GM23338 (cell line): Measurements from ENCODE around the gene WNK1. TPM values are rescaled to one million over a fixed set of nuclear protein-coding genes. Genes with fewer than 3 reads are reported as not detected.

Experiments
- ATAC-seq: fragments of 200-7000 bp; cut with Tn5 transposase; 3 replicates; pipeline ENCODE4 v1.9.1; 2020
- DNase-seq: peaks from one replicate; pipeline ENCODE4 v3.0.0-alpha.2; 2015; ENCODE audit warnings: low spot score
- H2AFZ ChIP-seq: fragments of 200-600 bp; sonication (generic); 2 replicates; pipeline ENCODE4 v1.8.0; 2016; ENCODE audit warnings: antibody characterized with exemption, mild to moderate bottlenecking, moderate library complexity
- H3F3A ChIP-seq: fragments of 200-600 bp; sonication (generic); replicated peaks from 2 replicates; pipeline ENCODE4 v1.8.0; 2017; ENCODE audit warnings: antibody characterized with exemption, mixed run types, low read depth
- H3K27ac ChIP-seq: fragments of 200-600 bp; sonication (generic); 2 replicates; pipeline ENCODE4 v1.6.1; 2016; ENCODE audit warnings: low read depth
- H3K27me3 ChIP-seq: fragments of 200-600 bp; sonication (generic); 2 replicates; pipeline ENCODE4 v1.8.0; 2016; ENCODE audit warnings: mild to moderate bottlenecking, mixed run types, moderate library complexity; ENCODE audit not compliant: insufficient read depth
- H3K36me3 ChIP-seq: fragments of 200-600 bp; sonication (generic); 2 replicates; pipeline ENCODE4 v1.8.0; 2016; ENCODE audit warnings: mild to moderate bottlenecking; ENCODE audit not compliant: insufficient read depth
- H3K4me1 ChIP-seq: fragments of 200-600 bp; sonication (generic); 2 replicates; pipeline ENCODE4 v1.8.0; 2016; ENCODE audit warnings: mild to moderate bottlenecking, moderate library complexity; ENCODE audit not compliant: insufficient read depth
- H3K4me2 ChIP-seq: fragments of 200-600 bp; sonication (generic); 2 replicates; pipeline ENCODE4 v1.7.1; 2017; ENCODE audit warnings: mixed run types
- H3K4me3 ChIP-seq: fragments of 200-600 bp; sonication (generic); 2 replicates; pipeline ENCODE4 v1.6.1; 2016; ENCODE audit warnings: mixed run types
- H3K79me2 ChIP-seq: fragments of 200-600 bp; sonication (generic); replicated peaks from 2 replicates; pipeline ENCODE4 v1.8.0; 2017; ENCODE audit warnings: mild to moderate bottlenecking; ENCODE audit not compliant: insufficient read depth
- H3K9me2 ChIP-seq: fragments of 200-600 bp; sonication (generic); 2 replicates; pipeline ENCODE4 v1.8.0; 2017; ENCODE audit not compliant: insufficient read depth
- H4K20me1 ChIP-seq: fragments of 200-600 bp; sonication (generic); replicated peaks from 2 replicates; pipeline ENCODE4 v1.8.0; 2017; ENCODE audit warnings: mild to moderate bottlenecking; ENCODE audit not compliant: insufficient read depth
- H3K27ac Mint-ChIP-seq: 2 replicates; pipeline ENCODE4 v1.8.0; 2020; ENCODE audit warnings: inconsistent platforms, mild to moderate bottlenecking, moderate library complexity, mixed read lengths
- H3K27me3 Mint-ChIP-seq: 3 replicates; pipeline ENCODE4 v1.8.0; 2022; ENCODE audit warnings: low read depth, mild to moderate bottlenecking, moderate library complexity, mixed read lengths, inconsistent platforms; ENCODE audit not compliant: insufficient read depth, poor library complexity
- H3K36me3 Mint-ChIP-seq: 3 replicates; pipeline ENCODE4 v1.8.0; 2021; ENCODE audit warnings: low read depth, mild to moderate bottlenecking, inconsistent platforms, moderate library complexity, mixed read lengths
- H3K4me1 Mint-ChIP-seq: 3 replicates; pipeline ENCODE4 v1.8.0; 2020; ENCODE audit warnings: mild to moderate bottlenecking, inconsistent platforms, mixed read lengths
- H3K4me3 Mint-ChIP-seq: 3 replicates; pipeline ENCODE4 v1.8.0; 2021; ENCODE audit warnings: moderate library complexity, mild to moderate bottlenecking, inconsistent platforms, mixed read lengths
- H3K9me3 Mint-ChIP-seq: 3 replicates; pipeline ENCODE4 v1.8.0; 2020; ENCODE audit warnings: moderate library complexity, mild to moderate bottlenecking, inconsistent platforms, mixed read lengths
- CREB1 ChIP-seq: fragments of 250-450 bp; sonication (Bioruptor Pico); IDR thresholded peaks from 2 replicates; pipeline ENCODE4 v1.5.0; 2020; ENCODE audit warnings: low read depth, mild to moderate bottlenecking, moderate library complexity
- CTCF ChIP-seq, 2 experiments: fragments of 200-600 bp in 1 of 2; sonication (generic) in 1 of 2; conservative IDR thresholded peaks; 2 replicates each; pipeline versions ENCODE4 v1.5.1 to v1.6.1; 2016 to 2017; ENCODE audit warnings: antibody characterized with exemption in 2 of 2, low read depth in 2 of 2, mild to moderate bottlenecking in 2 of 2, moderate library complexity in 1 of 2
- EZH2 ChIP-seq: fragments of 200-600 bp; sonication (generic); IDR thresholded peaks from one replicate; pipeline ENCODE4 v1.8.0; 2017; ENCODE audit warnings: antibody characterized with exemption, mild to moderate bottlenecking, low read depth; ENCODE audit not compliant: unreplicated experiment
- EZH2phosphoT487 ChIP-seq: fragments of 200-600 bp; sonication (generic); IDR thresholded peaks from one replicate; pipeline ENCODE4 v1.8.1; 2018; ENCODE audit warnings: antibody characterized with exemption; ENCODE audit not compliant: unreplicated experiment
- JUNB ChIP-seq: IDR thresholded peaks from one replicate; pipeline ENCODE4 v1.6.1; 2016; ENCODE audit warnings: antibody characterized with exemption; ENCODE audit not compliant: unreplicated experiment
- NANOG ChIP-seq: IDR thresholded peaks from 2 replicates; pipeline ENCODE4 v1.6.1; 2016; ENCODE audit warnings: antibody characterized with exemption, borderline replicate concordance
- POLR2AphosphoS5 ChIP-seq: IDR thresholded peaks from 2 replicates; pipeline ENCODE4 v1.6.1; 2016; ENCODE audit warnings: antibody characterized with exemption, low read depth
- REST ChIP-seq: IDR thresholded peaks from one replicate; pipeline ENCODE4 v1.6.1; 2018; ENCODE audit warnings: antibody characterized with exemption; ENCODE audit not compliant: unreplicated experiment
- STAT1 ChIP-seq: IDR thresholded peaks from one replicate; pipeline ENCODE4 v1.6.1; 2016; ENCODE audit warnings: antibody characterized with exemption; ENCODE audit not compliant: unreplicated experiment
- ZNF114 ChIP-seq: fragments of 250-450 bp; sonication (Bioruptor Pico); IDR thresholded peaks from 2 replicates; pipeline ENCODE4 v1.5.0; 2020; ENCODE audit warnings: mild to moderate bottlenecking, moderate library complexity
- ZNF331 ChIP-seq: fragments of 250-450 bp; sonication (Bioruptor Pico); IDR thresholded peaks from 2 replicates; pipeline ENCODE4 v1.5.0; 2020; ENCODE audit warnings: low read depth, mild to moderate bottlenecking, moderate library complexity
- ZNF462 ChIP-seq: fragments of 250-450 bp; sonication (Bioruptor Pico); IDR thresholded peaks from 2 replicates; pipeline ENCODE4 v1.5.0; 2020; ENCODE audit warnings: mild to moderate bottlenecking, moderate library complexity
- polyA plus RNA-seq: library from polyadenylated mRNA; unstranded; fragments of >200 nt; fragmentation: Nextera tagmentation; extraction: Ambion mirVana; gene quantifications from 2 replicates; pipeline ENCODE4 v1.2.1, GENCODE V29; 2016
- total RNA-seq: library from RNA; depleted of rRNA; stranded (reverse); fragments of >200 nt; shearing (Covaris generic); gene quantifications from 2 replicates; pipeline ENCODE4 v1.2.3, GENCODE V29; 2014
- TF ChIP-seq, protein P1 (sequence below): IDR thresholded peaks from 2 replicates; pipeline ENCODE4 v1.6.1; 2016; ENCODE audit warnings: antibody characterized with exemption

The WNK1 gene
- total and polyA plus RNA-seq, 2 experiments from 2014 or later = 86.8 to 114 TPM

GRCh38 chr12:807041-807735 lies 54.8 kb downstream of the WNK1 start:
- no peak for TF ChIP-seq CTCF (conservative IDR thresholded peaks at IDR 0.05; ENCODE audit: low read depth in 2 of 2)
- TF ChIP-seq EZH2phosphoT487 = no peak
- no peak for TF ChIP-seq STAT1
- no peak for TF ChIP-seq REST
- TF ChIP-seq ZNF462 (CRISPR knock-in tag) = no peak
- no peak for TF ChIP-seq CREB1 (CRISPR knock-in tag)
- TF ChIP-seq ZNF114 = no peak
- TF ChIP-seq, protein P1, sequence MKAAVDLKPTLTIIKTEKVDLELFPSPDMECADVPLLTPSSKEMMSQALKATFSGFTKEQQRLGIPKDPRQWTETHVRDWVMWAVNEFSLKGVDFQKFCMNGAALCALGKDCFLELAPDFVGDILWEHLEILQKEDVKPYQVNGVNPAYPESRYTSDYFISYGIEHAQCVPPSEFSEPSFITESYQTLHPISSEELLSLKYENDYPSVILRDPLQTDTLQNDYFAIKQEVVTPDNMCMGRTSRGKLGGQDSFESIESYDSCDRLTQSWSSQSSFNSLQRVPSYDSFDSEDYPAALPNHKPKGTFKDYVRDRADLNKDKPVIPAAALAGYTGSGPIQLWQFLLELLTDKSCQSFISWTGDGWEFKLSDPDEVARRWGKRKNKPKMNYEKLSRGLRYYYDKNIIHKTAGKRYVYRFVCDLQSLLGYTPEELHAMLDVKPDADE = no peak
- no peak for TF ChIP-seq ZNF331 (CRISPR knock-in tag)
- no peak for TF ChIP-seq NANOG
- no peak for TF ChIP-seq POLR2AphosphoS5
- no peak for TF ChIP-seq JUNB
- no peak for TF ChIP-seq EZH2
- H3K9me3 Mint-ChIP-seq = no peaks in the 10 kb centered on the region
- Histone ChIP-seq H3K4me1 (peaks cover 22% of the 10 kb centered on the region), H3K27ac (no peak overlapping the region), H3K4me2 (no peak overlapping the region), H3K79me2 (peaks cover 97% of the 10 kb centered on the region), H2AFZ (no peak overlapping the region), H3K4me3 (no peak overlapping the region), H4K20me1 (peaks cover 24% of the 10 kb centered on the region), H3K9me2 (no peaks in the 10 kb centered on the region), H3K27me3 (no peaks in the 10 kb centered on the region), H3K36me3 (no peaks in the 10 kb centered on the region), H3F3A (no peaks in the 10 kb centered on the region)
- H3K4me1 Mint-ChIP-seq = peaks cover 33% of the 10 kb centered on the region
- ATAC-seq (no peak), DNase-seq (no peak)
- no peak overlapping the region for H3K4me3 Mint-ChIP-seq
- H3K27me3 Mint-ChIP-seq = no peaks in the 10 kb centered on the region
- H3K27ac Mint-ChIP-seq = no peak overlapping the region
- no peaks in the 10 kb centered on the region for H3K36me3 Mint-ChIP-seq
